Loucy (cell line): ENCODE data around the gene ANAPC2.

Experiments
- CTCF ChIP-seq: fragments of 200-600 bp; sonication (generic); conservative IDR thresholded peaks from 2 replicates; pipeline ENCODE4 v1.5.1; 2014; ENCODE audit warnings: mild to moderate bottlenecking, antibody characterized with exemption, low read length
- EZH2phosphoT487 ChIP-seq: fragments of 200-600 bp; IDR thresholded peaks from 2 replicates; pipeline ENCODE4 v1.6.1; 2018; ENCODE audit warnings: antibody characterized with exemption, mild to moderate bottlenecking, moderate library complexity, borderline replicate concordance

GRCh38 chr9:137176302-137177182 lies 11.8 kb downstream of the ANAPC2 start:
- TF ChIP-seq CTCF, result no peak
- no peak for TF ChIP-seq EZH2phosphoT487
